ENCODE data around the gene MYO7A. TPM values are rescaled to one million over a fixed set of nuclear protein-coding genes. Genes with fewer than 3 reads are reported as not detected.

MYO7A gene
- total RNA-seq, 1 donor from 2014 or later: 0.23 TPM

DNA sequence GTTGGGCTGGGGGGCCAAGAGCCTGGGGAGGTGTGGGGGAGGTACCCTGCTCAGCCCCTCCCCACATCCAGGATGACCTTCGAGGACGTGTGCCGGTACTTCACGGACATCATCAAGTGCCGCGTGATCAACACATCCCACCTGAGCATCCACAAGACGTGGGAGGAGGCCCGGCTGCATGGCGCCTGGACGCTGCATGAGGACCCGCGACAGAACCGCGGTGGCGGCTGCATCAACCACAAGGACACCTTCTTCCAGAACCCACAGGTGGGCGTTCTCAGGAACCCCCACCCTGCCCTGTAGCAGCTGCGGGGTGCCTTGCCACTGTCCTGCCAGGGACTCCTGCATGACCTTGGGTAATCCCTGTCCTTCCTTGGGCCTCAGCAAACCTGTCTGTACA is 10.0 kb upstream of the MYO7A start:
- TF ChIP-seq, protein P1, sequence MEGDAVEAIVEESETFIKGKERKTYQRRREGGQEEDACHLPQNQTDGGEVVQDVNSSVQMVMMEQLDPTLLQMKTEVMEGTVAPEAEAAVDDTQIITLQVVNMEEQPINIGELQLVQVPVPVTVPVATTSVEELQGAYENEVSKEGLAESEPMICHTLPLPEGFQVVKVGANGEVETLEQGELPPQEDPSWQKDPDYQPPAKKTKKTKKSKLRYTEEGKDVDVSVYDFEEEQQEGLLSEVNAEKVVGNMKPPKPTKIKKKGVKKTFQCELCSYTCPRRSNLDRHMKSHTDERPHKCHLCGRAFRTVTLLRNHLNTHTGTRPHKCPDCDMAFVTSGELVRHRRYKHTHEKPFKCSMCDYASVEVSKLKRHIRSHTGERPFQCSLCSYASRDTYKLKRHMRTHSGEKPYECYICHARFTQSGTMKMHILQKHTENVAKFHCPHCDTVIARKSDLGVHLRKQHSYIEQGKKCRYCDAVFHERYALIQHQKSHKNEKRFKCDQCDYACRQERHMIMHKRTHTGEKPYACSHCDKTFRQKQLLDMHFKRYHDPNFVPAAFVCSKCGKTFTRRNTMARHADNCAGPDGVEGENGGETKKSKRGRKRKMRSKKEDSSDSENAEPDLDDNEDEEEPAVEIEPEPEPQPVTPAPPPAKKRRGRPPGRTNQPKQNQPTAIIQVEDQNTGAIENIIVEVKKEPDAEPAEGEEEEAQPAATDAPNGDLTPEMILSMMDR (conservative IDR thresholded peaks at IDR 0.05; ENCODE audit: low read depth, low read length): no peak
- H3K4me3 ChIP-seq (ENCODE audit: low read depth, low read length): no peak overlapping the region
- DNase-seq (ENCODE audit: low read depth): no peak

DNA sequence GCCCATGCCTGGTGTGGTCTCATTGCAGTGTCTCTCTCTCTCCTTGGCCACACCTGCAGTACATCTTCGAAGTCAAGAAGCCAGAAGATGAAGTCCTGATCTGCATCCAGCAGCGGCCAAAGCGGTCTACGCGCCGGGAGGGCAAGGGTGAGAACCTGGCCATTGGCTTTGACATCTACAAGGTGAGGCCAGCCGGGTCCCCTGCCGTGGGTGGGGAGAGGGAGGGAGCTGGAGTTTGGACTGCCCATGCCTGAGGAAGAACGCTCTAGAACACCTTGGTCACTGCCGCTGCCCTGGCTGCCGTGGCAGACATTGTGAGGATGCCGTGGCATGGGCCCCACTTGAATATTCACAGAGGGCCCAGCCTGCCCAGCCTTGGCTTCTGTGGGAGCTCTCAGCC is 9.1 kb upstream of the MYO7A start:
- no peak for DNase-seq (ENCODE audit: low read depth)
- TF ChIP-seq, protein P1 (conservative IDR thresholded peaks at IDR 0.05; ENCODE audit: low read depth, low read length): no peak
- H3K4me3 ChIP-seq (ENCODE audit: low read depth, low read length): no peak overlapping the region

- H3K4me3 ChIP-seq (ENCODE audit: low read depth, low read length): no peak overlapping the region
- DNase-seq (ENCODE audit: low read depth): no peak
- TF ChIP-seq, protein P1 (conservative IDR thresholded peaks at IDR 0.05; ENCODE audit: low read depth, low read length): no peak
These were observed 8.5 kb upstream of the MYO7A start for GRCh38 chr11:77119531-77119936.

GRCh38 chr11:77120571-77120970 is 7.5 kb upstream of the MYO7A start:
- TF ChIP-seq, protein P1 (conservative IDR thresholded peaks at IDR 0.05; ENCODE audit: low read depth, low read length): no peak
- no peak overlapping the region for H3K4me3 ChIP-seq (ENCODE audit: low read depth, low read length)
- DNase-seq (ENCODE audit: low read depth): no peak

GRCh38 chr11:77121096-77121640 is 6.9 kb upstream of the MYO7A start:
- H3K4me3 ChIP-seq (ENCODE audit: low read depth, low read length): no peak overlapping the region
- no peak for DNase-seq (ENCODE audit: low read depth)
- TF ChIP-seq, protein P1 (conservative IDR thresholded peaks at IDR 0.05; ENCODE audit: low read depth, low read length): no peak

DNA sequence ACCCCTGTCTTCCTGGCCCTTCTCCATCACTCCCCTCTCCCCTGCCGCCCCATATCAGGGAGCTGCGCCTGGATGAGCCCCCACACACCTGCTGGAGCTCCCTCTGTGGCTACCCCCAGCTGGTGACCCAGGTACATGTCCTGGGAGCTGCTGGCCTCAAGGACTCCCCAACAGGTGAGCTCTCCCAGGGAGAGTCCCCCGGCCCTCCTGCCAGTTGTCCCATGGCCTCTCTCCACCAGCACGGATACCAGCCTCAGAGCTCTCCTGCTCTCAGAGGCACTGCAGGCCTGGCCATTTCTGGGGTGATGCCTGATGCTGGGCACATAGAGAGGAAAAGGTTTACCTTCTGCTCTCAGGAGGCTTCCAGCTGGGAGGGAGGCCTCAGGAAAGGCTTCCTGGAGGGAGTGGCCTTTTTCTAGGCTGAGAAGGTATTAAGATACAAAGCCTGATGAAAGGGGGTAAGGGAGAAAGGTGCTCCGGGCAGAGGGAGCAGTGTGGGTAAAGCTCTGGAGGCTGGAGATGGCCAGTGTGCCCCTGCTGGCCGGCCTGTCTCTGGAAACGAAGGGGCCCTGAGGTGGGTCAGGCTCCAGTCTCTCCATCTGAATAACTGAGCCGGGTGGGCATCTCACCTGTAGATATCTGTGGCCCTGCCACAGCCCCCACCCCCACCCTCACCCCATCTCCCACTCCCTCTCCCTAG is 6.0 kb upstream of the MYO7A start:
- no peak overlapping the region for H3K4me3 ChIP-seq (ENCODE audit: low read depth, low read length)
- TF ChIP-seq, protein P1 (conservative IDR thresholded peaks at IDR 0.05; ENCODE audit: low read depth, low read length): no peak
- DNase-seq (ENCODE audit: low read depth): no peak

All from epithelial cell of proximal tubule (primary cell).